H1 (cell line): Measurements from ENCODE around the gene NPSR1. TPM values are rescaled to one million over a fixed set of nuclear protein-coding genes. Genes with fewer than 3 reads are reported as not detected.
"Not testable (repeated sequence)": the region's sequence is repeated elsewhere in the genome, so short reads cannot be mapped to it uniquely, and the experiment has no call there.

ENCODE experiments used
- CTCF ChIA-PET: fragments of 300-600 bp; sonication (Branson Sonifier 250); formaldehyde crosslinking; loops from one replicate; lab custom pipeline; 2021; ENCODE audit not compliant: partially characterized antibody; lab: Charles Lee
- POLR2A ChIA-PET: fragments of 300-600 bp; sonication (Branson Sonifier 250); formaldehyde crosslinking; loops from one replicate; lab custom pipeline; 2021; ENCODE audit warnings: inconsistent platforms; ENCODE audit not compliant: partially characterized antibody; lab: Charles Lee
- DNase-seq, 2 experiments: peaks; one replicate each; pipeline versions ENCODE4 v3.0.0 to v3.0.0-alpha.2; 2010 to 2022; ENCODE audit warnings: low spot score in 2 of 2, low read depth in 1 of 2, mixed read lengths in 1 of 2
- FAIRE-seq: peaks from 2 replicates; lab custom pipeline; 2011; peaks lifted over from hg19 to GRCh38; lab: Jason Lieb, UNC
- H2AFZ ChIP-seq: 2 replicates; pipeline ENCODE4 v1.8.1; 2012; ENCODE audit warnings: low read length, inconsistent platforms
- H2AK5ac ChIP-seq: 2 replicates; pipeline ENCODE4 v1.6.1; 2013; ENCODE audit warnings: low read depth, low read length
- H2BK120ac ChIP-seq: replicated peaks from 2 replicates; pipeline ENCODE3; 2013; ENCODE audit warnings: low read depth, low read length, inconsistent platforms
- H2BK12ac ChIP-seq: 2 replicates; pipeline ENCODE4 v1.6.1; 2013; ENCODE audit warnings: low read depth, low read length
- H2BK15ac ChIP-seq: 2 replicates; pipeline ENCODE4 v1.6.1; 2013; ENCODE audit warnings: low read length
- H2BK20ac ChIP-seq: 2 replicates; pipeline ENCODE4 v1.6.1; 2013; ENCODE audit warnings: low read length
- H2BK5ac ChIP-seq: 2 replicates; pipeline ENCODE4 v1.6.1; 2013; ENCODE audit warnings: low read depth, low read length
- H3K14ac ChIP-seq: 2 replicates; pipeline ENCODE4 v1.6.1; 2013; ENCODE audit warnings: inconsistent platforms; ENCODE audit not compliant: insufficient read length
- H3K18ac ChIP-seq: 2 replicates; pipeline ENCODE4 v1.6.1; 2013; ENCODE audit warnings: low read length; ENCODE audit errors: extremely low read depth
- H3K23ac ChIP-seq: 2 replicates; pipeline ENCODE4 v1.6.1; 2013; ENCODE audit warnings: inconsistent platforms; ENCODE audit not compliant: insufficient read length
- H3K23me2 ChIP-seq: 2 replicates; pipeline ENCODE4 v1.6.1; 2013; ENCODE audit warnings: low read depth, low read length
- H3K27ac ChIP-seq: 2 replicates; pipeline ENCODE4 v1.6.1; 2011; ENCODE audit warnings: low read depth, low read length, inconsistent platforms
- H3K27me3 ChIP-seq, 4 experiments: replicated peaks in 1 of 4; 1 replicate in 1 of 4; 2 replicates in 3 of 4; pipeline versions ENCODE4 v1.6.1 to v1.8.1; 2011 to 2013; ENCODE audit warnings: low read length in 3 of 4, mild to moderate bottlenecking in 3 of 4, inconsistent platforms in 2 of 4, mixed read lengths in 2 of 4, moderate library complexity in 1 of 4; ENCODE audit not compliant: control insufficient read depth in 3 of 4, insufficient read depth in 3 of 4; ENCODE audit errors: extremely low read depth in 1 of 4
- H3K36me3 ChIP-seq, 4 experiments: 2 replicates each; pipeline versions ENCODE4 v1.6.1 to v1.8.1; 2011 to 2013; ENCODE audit warnings: mild to moderate bottlenecking in 4 of 4, low read length in 3 of 4, moderate library complexity in 2 of 4, control low read depth in 1 of 4, inconsistent platforms in 1 of 4; ENCODE audit not compliant: insufficient read depth in 4 of 4, control insufficient read depth in 2 of 4
- H3K4ac ChIP-seq: replicated peaks from 2 replicates; pipeline ENCODE3; 2013; ENCODE audit warnings: low read length, low read depth, mixed read lengths, inconsistent platforms; ENCODE audit not compliant: insufficient read length
- H3K4me1 ChIP-seq, 4 experiments: replicated peaks in 1 of 4; 1 replicate in 1 of 4; 2 replicates in 3 of 4; pipeline versions ENCODE4 v1.6.1 to v1.8.1; 2011 to 2013; ENCODE audit warnings: low read length in 3 of 4, inconsistent platforms in 2 of 4, mixed read lengths in 1 of 4; ENCODE audit not compliant: insufficient read depth in 4 of 4, control insufficient read depth in 3 of 4
- H3K4me2 ChIP-seq, 2 experiments: 2 replicates each; pipeline versions ENCODE4 v1.6.1 to v1.8.1; 2011 to 2013; ENCODE audit warnings: low read depth in 2 of 2, low read length in 2 of 2, control low read depth in 1 of 2, inconsistent platforms in 1 of 2, mild to moderate bottlenecking in 1 of 2; ENCODE audit not compliant: insufficient read depth in 1 of 2
- H3K4me3 ChIP-seq, 4 experiments: fragments of 200-600, 300-600 bp in 1 of 4; sonication (generic), shearing (Covaris generic), sonication (Bioruptor Twin) in 1 of 4; 2 replicates each; pipeline versions ENCODE4 v1.5.1 to v1.8.1; 2011 to 2016; ENCODE audit warnings: low read length in 4 of 4, low read depth in 3 of 4, control low read depth in 2 of 4, inconsistent platforms in 2 of 4, mild to moderate bottlenecking in 2 of 4, mixed read lengths in 1 of 4, moderate library complexity in 1 of 4; ENCODE audit not compliant: insufficient read depth in 2 of 4; ENCODE audit errors: extremely low read depth in 1 of 4
- H3K56ac ChIP-seq: replicated peaks from 2 replicates; pipeline ENCODE3; 2013; ENCODE audit warnings: low read depth, mild to moderate bottlenecking, mixed read lengths, low read length, inconsistent platforms; ENCODE audit not compliant: insufficient read length
- H3K79me1 ChIP-seq: 2 replicates; pipeline ENCODE4 v1.6.1; 2013; ENCODE audit warnings: low read depth, low read length, control low read depth
- H3K79me2 ChIP-seq, 2 experiments: 2 replicates each; pipeline versions ENCODE4 v1.6.1 to v1.8.1; 2012 to 2013; ENCODE audit warnings: low read length in 2 of 2, mild to moderate bottlenecking in 2 of 2, inconsistent platforms in 1 of 2; ENCODE audit not compliant: insufficient read depth in 2 of 2, control insufficient read depth in 1 of 2
- H3K9ac ChIP-seq, 4 experiments: replicated peaks in 1 of 4; 1 replicate in 1 of 4; 2 replicates in 3 of 4; pipeline versions ENCODE4 v1.6.1 to v1.8.1; 2011 to 2013; ENCODE audit warnings: low read depth in 3 of 4, low read length in 3 of 4, control low read depth in 2 of 4, mild to moderate bottlenecking in 2 of 4, moderate library complexity in 2 of 4, inconsistent platforms in 1 of 4; ENCODE audit errors: extremely low read depth in 1 of 4
- H3K9me3 ChIP-seq, 2 experiments: 2 replicates each; pipeline versions ENCODE4 v1.6.1 to v1.8.1; 2012 to 2013; ENCODE audit warnings: mild to moderate bottlenecking in 2 of 2, moderate library complexity in 2 of 2, control low read depth in 1 of 2, inconsistent platforms in 1 of 2, low read depth in 1 of 2, low read length in 1 of 2, mixed read lengths in 1 of 2; ENCODE audit not compliant: insufficient read depth in 2 of 2
- H4K20me1 ChIP-seq, 2 experiments: replicated peaks in 1 of 2; 2 replicates each; pipeline versions ENCODE3 to v1.8.1; 2011 to 2013; ENCODE audit warnings: inconsistent platforms in 2 of 2, low read length in 2 of 2, mild to moderate bottlenecking in 1 of 2; ENCODE audit not compliant: insufficient read depth in 2 of 2, control insufficient read depth in 1 of 2
- H4K5ac ChIP-seq: 2 replicates; pipeline ENCODE4 v1.6.1; 2013; ENCODE audit warnings: low read length, low read depth, mixed read lengths, inconsistent platforms; ENCODE audit not compliant: insufficient read length
- H4K8ac ChIP-seq: 2 replicates; pipeline ENCODE4 v1.8.0; 2013; ENCODE audit warnings: mild to moderate bottlenecking, moderate library complexity, low read length, inconsistent platforms; ENCODE audit not compliant: insufficient read depth; ENCODE audit errors: extremely low read depth
- H4K91ac ChIP-seq: replicated peaks from 2 replicates; pipeline ENCODE3; 2013; ENCODE audit warnings: low read length, mixed read lengths, inconsistent platforms; ENCODE audit not compliant: insufficient read length
- WGBS, 2 experiments: shearing (Covaris generic) in 1 of 2; methylation state at CpG; one replicate each; pipeline versions ENCODE4 v1.1.6 to v1.1.7; 2013 to 2015; ENCODE audit warnings: low lambda C conversion rate in 2 of 2, mixed read lengths in 2 of 2, inconsistent platforms in 1 of 2, low coverage in 1 of 2, missing lambda C conversion rate in 1 of 2; ENCODE audit not compliant: insufficient replicate concordance in 2 of 2, insufficient coverage in 1 of 2, insufficient read length in 1 of 2; ENCODE audit errors: extremely low coverage in 1 of 2, missing lambda C conversion rate in 1 of 2; 5-methylcytosine and 5-hydroxymethylcytosine counted together
- polyA plus RNA-seq, 7 experiments: library from polyadenylated mRNA; depleted of rRNA in 3 of 7; stranded (reverse) in 5 of 7; unstranded in 2 of 7; fragments of >200 nt in 5 of 7; fragments of 200-250 nt in 2 of 7; gene quantifications; 1 replicate in 5 of 7; 2 replicates in 1 of 7; 4 replicates in 1 of 7; pipeline versions ENCODE4 v1.2.1 to v1.2.3, GENCODE V29; 2011 to 2013; ENCODE audit warnings: missing spikeins in 2 of 7, mixed read lengths in 2 of 7
- total RNA-seq: library from RNA; stranded (reverse); fragmentation: NEBNext Ultra II Directional; extraction: Animal tissue kit (Norgen Biotek cat#: 25700); gene quantifications from 2 replicates; pipeline ENCODE4 v1.2.1, GENCODE V29; 2021

Gene NPSR1
- total and polyA plus RNA-seq, 2 of the 8 experiments (the other 6 are each of a cell fraction or from before 2014, with no cell fraction given) = not detected

DNA sequence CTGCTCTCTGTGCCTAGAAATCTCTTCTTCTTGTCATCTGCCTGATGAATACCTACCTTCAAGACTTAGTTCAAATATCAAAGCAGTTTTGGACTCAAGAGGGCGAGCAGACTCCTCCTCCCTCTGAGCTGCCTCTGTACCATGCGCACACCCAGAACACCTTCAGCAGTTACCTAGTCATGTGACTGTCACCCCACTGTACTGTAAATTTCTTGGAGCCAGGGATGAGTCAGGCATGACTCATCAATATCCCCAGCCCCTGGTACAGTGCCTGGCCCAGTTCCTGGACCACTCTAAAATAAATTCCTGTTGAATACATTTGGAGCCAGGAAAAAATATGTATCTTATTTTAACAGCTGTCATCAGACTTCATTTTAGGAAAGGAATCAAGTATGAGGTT lies 212.0 kb downstream of the NPSR1 start:
- H2AK5ac ChIP-seq, H3K9me3 ChIP-seq, H3K79me1 ChIP-seq, H2BK20ac ChIP-seq, DNase-seq, H4K8ac ChIP-seq, H2BK15ac ChIP-seq, H4K91ac ChIP-seq, H3K27ac ChIP-seq, H3K27me3 ChIP-seq, H3K4me1 ChIP-seq, H2AFZ ChIP-seq, H3K4me2 ChIP-seq, H2BK120ac ChIP-seq, H4K20me1 ChIP-seq, H2BK12ac ChIP-seq, H3K23ac ChIP-seq, H3K36me3 ChIP-seq, H3K14ac ChIP-seq, H3K79me2 ChIP-seq, H2BK5ac ChIP-seq, H4K5ac ChIP-seq, H3K18ac ChIP-seq, H3K4me3 ChIP-seq, H3K56ac ChIP-seq, FAIRE-seq, H3K23me2 ChIP-seq, H3K4ac ChIP-seq, POLR2A ChIA-PET, H3K9ac ChIP-seq: not testable (repeated sequence)
- CTCF ChIA-PET = interaction anchor here (1.0 kb wide), 1 partner anchor 31 kb away, joined by 5 read pairs; no protein-coding TSS in a partner anchor
- 84% methylated on average over 2 of the region's 2 CpGs; no CpG with 5 or more reads in 1 of the 2 experiments for WGBS, 2 experiments

DNA sequence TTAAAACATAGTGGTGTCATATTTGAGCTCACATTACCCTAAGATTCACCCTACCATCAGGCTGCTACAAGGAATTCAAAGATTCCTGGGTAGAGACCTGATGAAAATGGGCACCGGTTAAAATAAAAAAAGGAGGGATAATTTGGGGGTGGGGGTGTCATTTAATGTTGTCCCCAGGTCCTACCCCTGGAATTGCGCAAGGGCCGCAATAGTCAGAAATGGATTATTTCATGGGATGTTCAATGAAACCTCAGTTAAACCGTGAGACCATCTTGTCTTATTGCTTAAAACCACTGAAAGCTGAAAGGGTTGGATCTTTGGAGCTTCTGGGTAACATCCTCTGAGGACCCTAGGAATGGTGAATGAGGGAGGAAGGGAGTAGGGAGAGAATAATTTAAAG lies 216.3 kb downstream of the NPSR1 start:
- 90% methylated on average over 4 of the region's 4 CpGs; no CpG with 5 or more reads in 1 of the 2 experiments for WGBS, 2 experiments
- H3K27ac ChIP-seq, H3K14ac ChIP-seq, H3K4me2 ChIP-seq, POLR2A ChIA-PET, H4K5ac ChIP-seq, H2BK12ac ChIP-seq, FAIRE-seq, H2BK20ac ChIP-seq, H2BK5ac ChIP-seq, H3K79me2 ChIP-seq, H3K4me1 ChIP-seq, H4K20me1 ChIP-seq, H4K8ac ChIP-seq, H3K56ac ChIP-seq, DNase-seq, CTCF ChIA-PET, H3K9me3 ChIP-seq, H3K9ac ChIP-seq, H4K91ac ChIP-seq, H2AFZ ChIP-seq, H3K4ac ChIP-seq, H3K36me3 ChIP-seq, H3K27me3 ChIP-seq, H3K4me3 ChIP-seq, H3K23me2 ChIP-seq, H3K79me1 ChIP-seq, H2AK5ac ChIP-seq, H2BK15ac ChIP-seq, H2BK120ac ChIP-seq, H3K18ac ChIP-seq, H3K23ac ChIP-seq: not testable (repeated sequence)
